Spleen (tissue), 11 donors: ENCODE data around the gene NR5A1. TPM values are rescaled to one million over a fixed set of nuclear protein-coding genes. Genes with fewer than 3 reads are reported as not detected.

Experiments
- DNase-seq: peaks from one replicate; pipeline ENCODE4 v3.0.0-alpha.2; 2020
- H3K27ac ChIP-seq, 8 donors: fragments of 200-600 bp; sonication (generic) in 7 of 8; 1 replicate in 4 of 8; 2 replicates in 4 of 8; pipeline versions ENCODE4 v1.5.0 to v1.8.0; 2016 to 2021; ENCODE audit warnings: inconsistent platforms in 4 of 8, mild to moderate bottlenecking in 4 of 8, moderate library complexity in 1 of 8
- H3K27me3 ChIP-seq, 7 donors: fragments of 200-600 bp; sonication (generic) in 6 of 7; replicated peaks in 1 of 7; 1 replicate in 4 of 7; 2 replicates in 3 of 7; pipeline versions ENCODE4 v1.5.0 to v1.8.0; 2016 to 2021; ENCODE audit warnings: inconsistent platforms in 3 of 7, mild to moderate bottlenecking in 1 of 7
- H3K36me3 ChIP-seq, 6 donors: fragments of 200-600 bp; sonication (generic) in 5 of 6; 1 replicate in 4 of 6; 2 replicates in 2 of 6; pipeline versions ENCODE4 v1.5.0 to v1.8.0; 2016 to 2021; ENCODE audit warnings: inconsistent platforms in 2 of 6
- H3K4me1 ChIP-seq, 6 donors: fragments of 200-600 bp; sonication (generic) in 5 of 6; 1 replicate in 3 of 6; 2 replicates in 3 of 6; pipeline versions ENCODE4 v1.5.0 to v1.8.0; 2016 to 2021; ENCODE audit warnings: inconsistent platforms in 3 of 6
- H3K4me3 ChIP-seq, 8 donors: fragments of 200-600 bp; sonication (generic) in 7 of 8; 1 replicate in 4 of 8; 2 replicates in 4 of 8; pipeline versions ENCODE4 v1.5.0 to v1.8.0; 2016 to 2021; ENCODE audit warnings: inconsistent platforms in 4 of 8, mild to moderate bottlenecking in 4 of 8, moderate library complexity in 2 of 8
- H3K9me3 ChIP-seq, 8 donors: fragments of 200-600 bp; sonication (generic) in 7 of 8; 1 replicate in 4 of 8; 2 replicates in 4 of 8; pipeline versions ENCODE4 v1.5.0 to v1.8.0; 2016 to 2021; ENCODE audit warnings: inconsistent platforms in 4 of 8
- CTCF ChIP-seq, 11 experiments: fragments of 200-600 bp in 7 of 11; fragments of 450-650 bp in 4 of 11; sonication (generic) in 4 of 11; IDR thresholded peaks in 8 of 11; conservative IDR thresholded peaks in 3 of 11; 1 replicate in 7 of 11; 2 replicates in 4 of 11; pipeline versions ENCODE4 v1.4.0 to v1.8.0; 2016 to 2021; ENCODE audit warnings: antibody characterized with exemption in 11 of 11, inconsistent platforms in 4 of 11, mild to moderate bottlenecking in 1 of 11
- POLR2A ChIP-seq, 3 donors: fragments of 450-650 bp; IDR thresholded peaks; one replicate each; pipeline ENCODE4 v1.5.1; 2017; ENCODE audit warnings: antibody characterized with exemption in 3 of 3, mild to moderate bottlenecking in 1 of 3
- POLR2AphosphoS5 ChIP-seq, 3 donors: sonication (generic); formaldehyde crosslinking; IDR thresholded peaks; one replicate each; pipeline ENCODE4 v1.5.1; 2017; ENCODE audit warnings: antibody characterized with exemption in 3 of 3
- WGBS, 5 donors: extraction: QIAGEN DNeasy Blood & Tissue Kit in 3 of 5; methylation state at CpG; one replicate each; pipeline versions ENCODE4 v1.1.5 to v1.1.7; 2013 to 2018; 5-methylcytosine and 5-hydroxymethylcytosine counted together
- intact Hi-C: fragments of 100-400 bp; cut with DNase I; formaldehyde crosslinking; loops from one replicate; pipeline ENCODE4 v1.15.0; 2023; ENCODE audit warnings: low total_unique reads
- polyA plus RNA-seq, 3 donors: library from polyadenylated mRNA; stranded (reverse); fragments of 200-250 nt; gene quantifications; one replicate each; pipeline ENCODE4 v1.2.1, GENCODE V29; 2013
- total RNA-seq, 7 donors: library from RNA; depleted of rRNA in 3 of 7; stranded (reverse); fragments of >200 nt in 3 of 7; fragmentation: NEBNext Ultra II Directional in 4 of 7; extraction: Animal tissue kit (Norgen Biotek cat#: 25700) in 4 of 7; gene quantifications; one replicate each; pipeline versions ENCODE4 v1.1.0 to v1.2.1, GENCODE V29; 2016 to 2021
- donor health status: healthy with polysubstance abuse.
- donor health status: DM: no; HTN: no; CAD: no; lungs with moderate emphysema.
- donor health status: DM: no; HTN: no; CAD: no.
- donor health status: Bipolar disorder and iron deficiency.
- donor health status: healthy.
- donor health status: DM: no; HTN: no; CAD: no.
- donor health status: DM: yes; HTN: yes; CAD: no.

NR5A1 gene
- total and polyA plus RNA-seq, 10 donors: 46.5 to 378 (median 193) TPM

- Histone ChIP-seq H3K27me3 (no peaks in the 10 kb centered on the region), H3K4me3 (no peak overlapping the region), H3K4me1 (no peaks in the 10 kb centered on the region), H3K36me3 (no peaks in the 10 kb centered on the region), H3K9me3 (no peaks in the 10 kb centered on the region), H3K27ac (no peak overlapping the region)
- no peak for TF ChIP-seq CTCF (IDR thresholded peaks at IDR 0.05 in 8 of 11, conservative IDR thresholded peaks at IDR 0.05 in 3 of 11)
- no peak for TF ChIP-seq POLR2AphosphoS5 (IDR thresholded peaks at IDR 0.05)
- TF ChIP-seq POLR2A (IDR thresholded peaks at IDR 0.05): no peak
- no peak for DNase-seq
- WGBS, 5 donors: 94 to 97% (median 96%) methylated on average over 2 of the region's 2 CpGs
- intact Hi-C loops: no loop called here
Observed at GRCh38 chr9:124552273-124552605, 45.0 kb upstream of the NR5A1 start.

GRCh38 chr9:124551472-124552272 lies 44.5 kb upstream of the NR5A1 start:
- DNase-seq: no peak
- H3K27me3 ChIP-seq: no peaks in the 10 kb centered on the region
- H3K36me3 ChIP-seq: no peaks in the 10 kb centered on the region
- no peaks in the 10 kb centered on the region for H3K9me3 ChIP-seq
- no peak overlapping the region for H3K27ac ChIP-seq
- no peak overlapping the region for H3K4me3 ChIP-seq
- WGBS, 5 donors: 24 to 33% (median 29%) methylated on average over 4 of the region's 4 CpGs
- TF ChIP-seq POLR2A (IDR thresholded peaks at IDR 0.05): no peak
- no peak for TF ChIP-seq POLR2AphosphoS5 (IDR thresholded peaks at IDR 0.05)
- peak in 2 of 11 experiments; percentile 10 to 25 for TF ChIP-seq CTCF (IDR thresholded peaks at IDR 0.05 in 8 of 11, conservative IDR thresholded peaks at IDR 0.05 in 3 of 11)
- H3K4me1 ChIP-seq: no peaks in the 10 kb centered on the region
- intact Hi-C loops: no loop called here

GRCh38 chr9:124550072-124550471 lies 42.9 kb upstream of the NR5A1 start:
- Histone ChIP-seq H3K4me3 (no peak overlapping the region), H3K27ac (no peak overlapping the region), H3K27me3 (no peaks in the 10 kb centered on the region), H3K9me3 (no peaks in the 10 kb centered on the region), H3K4me1 (no peaks in the 10 kb centered on the region), H3K36me3 (no peaks in the 10 kb centered on the region)
- intact Hi-C loops: no loop called here
- TF ChIP-seq CTCF (IDR thresholded peaks at IDR 0.05 in 8 of 11, conservative IDR thresholded peaks at IDR 0.05 in 3 of 11) (no peak), POLR2AphosphoS5 (IDR thresholded peaks at IDR 0.05) (no peak), POLR2A (IDR thresholded peaks at IDR 0.05) (no peak)
- 95 to 98% (median 96%) methylated on average over 2 of the region's 2 CpGs for WGBS, 5 donors
- no peak for DNase-seq

- Histone ChIP-seq H3K27ac (no peak overlapping the region), H3K27me3 (no peaks in the 10 kb centered on the region), H3K4me1 (no peaks in the 10 kb centered on the region), H3K9me3 (no peaks in the 10 kb centered on the region), H3K36me3 (no peaks in the 10 kb centered on the region), H3K4me3 (no peak overlapping the region)
- 14 to 40% (median 20%) methylated on average over 1 of the region's 1 CpG for WGBS, 5 donors
- DNase-seq: no peak
- TF ChIP-seq POLR2AphosphoS5 (IDR thresholded peaks at IDR 0.05): no peak
- TF ChIP-seq POLR2A (IDR thresholded peaks at IDR 0.05): no peak
- no peak for TF ChIP-seq CTCF (IDR thresholded peaks at IDR 0.05 in 8 of 11, conservative IDR thresholded peaks at IDR 0.05 in 3 of 11)
- intact Hi-C loops: no loop called here
Observed at GRCh38 chr9:124549016-124549415, 41.8 kb upstream of the NR5A1 start.
